Esophagus muscularis mucosa (tissue), 4 donors: ENCODE measurements around the gene MACROD2. TPM values are rescaled to one million over a fixed set of nuclear protein-coding genes. Genes with fewer than 3 reads are reported as not detected.

Experiments used
- DNase-seq: peaks from one replicate; pipeline ENCODE4 v3.0.0-alpha.2; 2017; ENCODE audit errors: extremely low spot score
- H3K27ac ChIP-seq, 4 donors: fragments of 200-600 bp; sonication (generic); replicated peaks in 1 of 4; 1 replicate in 3 of 4; 2 replicates in 1 of 4; pipeline ENCODE4 v1.5.1; 2016 to 2019; ENCODE audit warnings: mild to moderate bottlenecking in 1 of 4
- H3K27me3 ChIP-seq, 4 donors: fragments of 200-600 bp; sonication (generic); one replicate each; pipeline versions ENCODE4 v1.5.1 to v1.6.0; 2016 to 2019
- H3K36me3 ChIP-seq, 4 donors: fragments of 200-600 bp; sonication (generic); one replicate each; pipeline ENCODE4 v1.5.1; 2016 to 2019
- H3K4me1 ChIP-seq, 4 donors: fragments of 200-600 bp; sonication (generic); one replicate each; pipeline ENCODE4 v1.5.1; 2016 to 2019
- H3K4me3 ChIP-seq, 4 donors: fragments of 200-600 bp; sonication (generic); 1 replicate in 2 of 4; 2 replicates in 2 of 4; pipeline ENCODE4 v1.5.1; 2016 to 2019; ENCODE audit warnings: mild to moderate bottlenecking in 4 of 4, moderate library complexity in 1 of 4
- H3K9me3 ChIP-seq, 4 donors: fragments of 200-600 bp; sonication (generic); 1 replicate in 3 of 4; 2 replicates in 1 of 4; pipeline ENCODE4 v1.5.1; 2016 to 2019
- CTCF ChIP-seq, 3 experiments: fragments of 200-600 bp in 2 of 3; fragments of 450-650 bp in 1 of 3; sonication (generic) in 2 of 3; IDR thresholded peaks; one replicate each; pipeline ENCODE4 v1.5.1; 2017 to 2019; ENCODE audit warnings: antibody characterized with exemption in 3 of 3, mild to moderate bottlenecking in 2 of 3, moderate library complexity in 1 of 3
- EP300 ChIP-seq: sonication (generic); formaldehyde crosslinking; IDR thresholded peaks from one replicate; pipeline ENCODE4 v1.6.1; 2017; ENCODE audit warnings: antibody characterized with exemption
- POLR2A ChIP-seq: fragments of 450-650 bp; IDR thresholded peaks from one replicate; pipeline ENCODE4 v1.6.1; 2017; ENCODE audit warnings: antibody characterized with exemption, moderate library complexity, mild to moderate bottlenecking, low read depth
- POLR2AphosphoS5 ChIP-seq, 2 donors: sonication (generic); formaldehyde crosslinking; IDR thresholded peaks; one replicate each; pipeline ENCODE4 v1.6.1; 2017; ENCODE audit warnings: antibody characterized with exemption in 2 of 2
- WGBS: methylation state at CpG from one replicate; pipeline ENCODE4 v1.1.5; 2018; 5-methylcytosine and 5-hydroxymethylcytosine counted together
- intact Hi-C: fragments of 100-400 bp; cut with DNase I; formaldehyde crosslinking; loops from one replicate; pipeline ENCODE4 v1.15.1; 2023
- total RNA-seq, 4 donors: library from RNA; depleted of rRNA; stranded (reverse); fragments of >200 nt; gene quantifications; one replicate each; pipeline versions ENCODE4 v1.1.0 to v1.2.1, GENCODE V29; 2016

Gene MACROD2
- total RNA-seq, 4 donors from 2014 or later, result 1.4 to 3.6 (median 2.6) TPM

- Histone ChIP-seq H3K9me3 (peaks cover 0 to 20% (median 11%) of the 10 kb centered on the region in 4 donors), H3K27ac (no peak overlapping the region), H3K27me3 (no peaks in the 10 kb centered on the region), H3K4me3 (no peak overlapping the region), H3K4me1 (no peaks in the 10 kb centered on the region), H3K36me3 (no peaks in the 10 kb centered on the region)
- TF ChIP-seq POLR2AphosphoS5 (IDR thresholded peaks at IDR 0.05) (no peak), EP300 (no peak), POLR2A (no peak), CTCF (IDR thresholded peaks at IDR 0.05) (no peak)
- intact Hi-C loops, result no loop called here
- 87% methylated on average over 4 of the region's 4 CpGs for WGBS
- DNase-seq, result no peak
Observed at GRCh38 chr20:15882553-15882952, 1887.2 kb downstream of the MACROD2 start.

GRCh38 chr20:15886250-15886649 lies 1890.9 kb downstream of the MACROD2 start:
- no peak overlapping the region for H3K4me3 ChIP-seq
- WGBS, result 88% methylated on average over 2 of the region's 2 CpGs
- H3K27ac ChIP-seq, result no peak overlapping the region
- no peaks in the 10 kb centered on the region for H3K36me3 ChIP-seq
- intact Hi-C loops, result no loop called here
- peaks cover 0 to 26% (median 20%) of the 10 kb centered on the region in 4 donors for H3K4me1 ChIP-seq
- no peak for DNase-seq
- TF ChIP-seq POLR2AphosphoS5 (IDR thresholded peaks at IDR 0.05) (no peak), CTCF (IDR thresholded peaks at IDR 0.05) (no peak), POLR2A (no peak), EP300 (no peak)
- H3K9me3 ChIP-seq, result peaks cover 0 to 19% (median 9%) of the 10 kb centered on the region in 4 donors
- no peaks in the 10 kb centered on the region for H3K27me3 ChIP-seq

- H3K27ac ChIP-seq, result no peak overlapping the region
- no peak for TF ChIP-seq EP300
- no peak for TF ChIP-seq POLR2A
- no peak for TF ChIP-seq POLR2AphosphoS5 (IDR thresholded peaks at IDR 0.05)
- TF ChIP-seq CTCF (IDR thresholded peaks at IDR 0.05), result no peak
- no peaks in the 10 kb centered on the region for H3K27me3 ChIP-seq
- H3K4me3 ChIP-seq, result no peak overlapping the region
- peaks cover 0 to 27% (median 20%) of the 10 kb centered on the region in 4 donors for H3K4me1 ChIP-seq
- no peak for DNase-seq
- H3K9me3 ChIP-seq, result peaks cover 0 to 16% (median 9%) of the 10 kb centered on the region in 4 donors
- intact Hi-C loops, result no loop called here
- WGBS, result 99% methylated on average over 2 of the region's 2 CpGs
- no peaks in the 10 kb centered on the region for H3K36me3 ChIP-seq
Observed at GRCh38 chr20:15887387-15887786, 1892.1 kb downstream of the MACROD2 start.

DNA sequence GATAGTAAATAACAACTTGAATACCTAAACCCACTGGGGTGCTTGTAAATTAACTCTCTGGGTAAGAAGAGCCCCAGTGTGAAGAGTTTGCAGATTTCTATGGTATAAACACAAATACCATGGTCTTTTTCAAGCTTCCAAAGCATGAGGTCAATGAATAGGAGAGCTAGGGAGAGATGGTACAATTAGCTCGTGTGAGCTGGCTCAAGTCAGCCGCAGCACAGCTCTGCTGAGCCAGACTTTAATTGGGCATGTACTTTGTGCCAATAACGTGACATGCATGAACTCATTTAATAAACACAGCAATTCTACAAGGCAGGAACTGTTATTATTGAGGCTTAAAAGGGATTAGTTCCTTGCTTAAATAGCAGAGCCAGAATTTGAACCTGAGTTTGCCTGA lies 1893.7 kb downstream of the MACROD2 start:
- peaks cover 0 to 16% (median 9%) of the 10 kb centered on the region in 4 donors for H3K9me3 ChIP-seq
- no peaks in the 10 kb centered on the region for H3K27me3 ChIP-seq
- H3K36me3 ChIP-seq, result no peaks in the 10 kb centered on the region
- H3K4me1 ChIP-seq, result peaks cover 0 to 27% (median 20%) of the 10 kb centered on the region in 4 donors
- no peak overlapping the region for H3K27ac ChIP-seq
- TF ChIP-seq CTCF (IDR thresholded peaks at IDR 0.05) (no peak), EP300 (no peak), POLR2A (no peak), POLR2AphosphoS5 (IDR thresholded peaks at IDR 0.05) (no peak)
- intact Hi-C loops, result no loop called here
- no peak for DNase-seq
- H3K4me3 ChIP-seq, result no peak overlapping the region
- 46% methylated on average over 3 of the region's 3 CpGs for whole genome bisulfite sequencing
